NCI-H524 treated with DMSO at 0.1 percent for 48 hours (cell line): Measurements from ENCODE around the gene KIF4A.
"Not testable (repeated sequence)": the region's sequence is repeated elsewhere in the genome, so short reads cannot be mapped to it uniquely, and the experiment has no call there.

Experiments
- DNase-seq: peaks from one replicate; lab custom pipeline; 2025; lab: John Stamatoyannopoulos, UW

KIF4A gene

GRCh38 chrX:70386235-70386634 lies 96.3 kb downstream of the KIF4A start:
- DNase-seq: no peak

DNA sequence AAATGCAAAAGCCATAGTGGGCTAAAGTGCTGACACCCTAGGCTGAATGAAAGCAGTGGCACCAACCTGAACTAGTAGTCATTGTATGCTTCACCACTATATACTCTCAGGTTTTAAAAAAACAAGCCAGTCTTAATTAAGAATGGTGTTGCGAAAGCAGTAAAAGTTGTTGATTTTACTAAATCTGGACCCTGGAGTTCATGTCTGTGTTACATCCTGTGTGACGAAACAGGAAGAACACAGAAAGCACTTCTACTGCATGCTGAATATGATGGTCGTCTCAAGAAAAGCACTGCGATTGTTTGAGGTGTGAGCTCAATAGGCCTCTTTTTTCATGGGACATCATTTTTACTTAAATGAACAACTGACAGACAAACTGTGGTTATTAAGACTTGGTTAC lies 109.0 kb downstream of the KIF4A start:
- no peak for DNase-seq

GRCh38 chrX:70400181-70400580 lies 110.3 kb downstream of the KIF4A start:
- not testable (repeated sequence) for DNase-seq

- DNase-seq: no peak
Observed at GRCh38 chrX:70402721-70403120, 112.8 kb downstream of the KIF4A start.

GRCh38 chrX:70405003-70405402 lies 115.1 kb downstream of the KIF4A start:
- DNase-seq: no peak

GRCh38 chrX:70410921-70411320 lies 121.0 kb downstream of the KIF4A start:
- DNase-seq: no peak

GRCh38 chrX:70411475-70411874 lies 121.6 kb downstream of the KIF4A start:
- no peak for DNase-seq

GRCh38 chrX:70421618-70422017 lies 131.7 kb downstream of the KIF4A start:
- DNase-seq: no peak

GRCh38 chrX:70422851-70423341 lies 133.0 kb downstream of the KIF4A start, which contains the start of gene GDPD2:
GDPD2 (plus strand) TSS chrX:70423314; CDS start chrX:70424985, 1,671 bp downstream.
- DNase-seq: no peak

- no peak for DNase-seq
Observed at GRCh38 chrX:70423936-70424675, 134.2 kb downstream of the KIF4A start.

DNA sequence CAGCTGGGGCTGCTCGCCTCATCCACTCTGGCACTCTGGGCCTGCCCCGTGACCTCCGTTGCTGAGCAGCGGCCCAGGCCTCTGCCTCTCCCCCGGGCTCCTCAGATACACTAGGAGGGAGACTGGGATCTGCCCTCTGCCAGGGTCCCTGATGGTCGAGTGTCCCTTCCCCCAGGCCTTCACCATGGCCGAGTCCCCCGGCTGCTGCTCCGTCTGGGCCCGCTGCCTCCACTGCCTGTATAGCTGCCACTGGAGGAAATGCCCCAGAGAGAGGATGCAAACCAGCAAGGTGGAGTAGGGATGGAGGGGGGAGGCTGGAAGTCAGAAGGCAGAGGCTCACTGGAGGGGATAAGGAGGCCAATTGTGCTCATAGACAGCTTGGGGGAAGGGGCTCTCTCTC lies 134.9 kb downstream of the KIF4A start:
- DNase-seq: no peak

DNA sequence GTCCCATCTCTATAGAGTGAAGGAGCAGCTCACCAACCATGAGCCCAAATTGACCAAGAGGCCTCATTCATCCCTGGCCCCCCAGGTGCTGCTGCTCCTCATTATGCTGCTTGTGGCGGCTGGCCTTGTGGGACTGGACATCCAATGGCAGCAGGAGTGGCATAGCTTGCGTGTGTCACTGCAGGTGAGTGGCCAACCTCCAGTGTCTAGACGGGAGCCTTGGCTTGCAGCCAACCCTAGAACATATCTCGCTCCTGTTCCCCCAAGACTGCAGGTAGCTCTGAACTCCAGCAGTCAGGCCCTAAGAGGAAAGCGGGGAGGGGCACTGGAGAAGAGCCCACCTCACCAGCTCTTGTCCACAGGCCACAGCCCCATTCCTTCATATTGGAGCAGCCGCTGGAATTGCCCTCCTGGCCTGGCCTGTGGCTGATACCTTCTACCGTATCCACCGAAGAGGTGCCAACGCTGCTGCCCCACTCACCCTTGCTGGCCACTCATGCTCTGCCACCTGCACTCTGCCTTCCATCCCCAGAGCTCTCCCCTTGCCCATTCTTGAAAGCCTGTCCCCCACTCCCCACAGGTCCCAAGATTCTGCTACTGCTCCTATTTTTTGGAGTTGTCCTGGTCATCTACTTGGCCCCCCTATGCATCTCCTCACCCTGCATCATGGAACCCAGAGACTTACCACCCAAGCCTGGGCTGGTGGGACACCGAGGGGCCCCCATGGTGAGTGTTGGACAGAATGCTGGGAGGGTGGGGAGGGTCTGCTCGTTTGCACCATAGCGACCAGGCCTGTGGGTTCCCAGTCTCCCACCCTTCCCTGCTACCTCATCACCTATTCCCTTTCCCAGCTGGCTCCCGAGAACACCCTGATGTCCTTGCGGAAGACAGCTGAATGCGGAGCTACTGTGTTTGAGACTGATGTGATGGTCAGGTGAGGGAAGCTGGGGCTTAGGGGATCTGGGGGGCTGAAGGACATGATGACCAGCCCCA lies 136.7 kb downstream of the KIF4A start:
- no peak for DNase-seq

DNA sequence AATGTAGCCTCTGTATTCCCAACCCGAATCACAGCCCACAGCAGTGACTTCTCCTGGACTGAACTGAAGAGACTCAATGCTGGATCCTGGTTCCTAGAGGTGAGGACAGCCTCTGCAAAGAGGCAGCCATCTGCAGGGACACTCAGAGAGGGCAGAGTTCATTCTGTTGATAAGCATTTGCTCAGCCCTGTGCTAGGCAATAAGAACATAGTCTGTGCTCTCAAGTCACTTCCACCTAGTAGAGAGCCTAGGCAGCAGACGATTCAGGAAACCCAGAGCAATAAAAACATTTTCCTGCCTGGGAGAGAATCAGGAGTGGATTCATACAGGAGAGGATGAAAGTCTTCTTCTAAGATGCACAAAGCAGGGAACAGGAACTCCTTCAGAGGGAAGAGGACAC lies 137.5 kb downstream of the KIF4A start:
- no peak for DNase-seq

DNA sequence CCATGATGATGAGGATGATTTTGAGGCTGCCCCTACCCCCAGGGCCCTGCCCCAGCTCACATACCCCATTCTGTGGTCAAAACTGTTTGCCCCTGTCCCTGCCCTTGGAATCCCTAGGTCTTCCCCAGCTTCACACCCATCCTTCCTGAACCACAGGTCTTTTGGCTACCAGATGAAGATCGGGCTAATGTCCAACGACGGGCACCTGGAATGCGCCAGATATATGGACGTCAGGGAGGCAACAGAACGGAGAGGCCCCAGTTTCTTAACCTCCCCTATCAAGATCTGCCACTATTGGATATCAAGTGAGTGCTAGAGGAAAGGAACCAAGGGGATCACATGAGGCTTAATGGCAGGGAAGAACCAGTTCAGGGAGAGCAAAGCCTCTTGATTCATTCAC lies 139.9 kb downstream of the KIF4A start:
- DNase-seq: no peak

- DNase-seq: no peak
Observed at GRCh38 chrX:70432936-70433847, 143.3 kb downstream of the KIF4A start.

GRCh38 chrX:70433848-70434351 lies 144.0 kb downstream of the KIF4A start:
- peak; percentile 24 for DNase-seq

- peak; percentile 67 for DNase-seq
Observed at GRCh38 chrX:70434352-70434866, 144.5 kb downstream of the KIF4A start.

DNA sequence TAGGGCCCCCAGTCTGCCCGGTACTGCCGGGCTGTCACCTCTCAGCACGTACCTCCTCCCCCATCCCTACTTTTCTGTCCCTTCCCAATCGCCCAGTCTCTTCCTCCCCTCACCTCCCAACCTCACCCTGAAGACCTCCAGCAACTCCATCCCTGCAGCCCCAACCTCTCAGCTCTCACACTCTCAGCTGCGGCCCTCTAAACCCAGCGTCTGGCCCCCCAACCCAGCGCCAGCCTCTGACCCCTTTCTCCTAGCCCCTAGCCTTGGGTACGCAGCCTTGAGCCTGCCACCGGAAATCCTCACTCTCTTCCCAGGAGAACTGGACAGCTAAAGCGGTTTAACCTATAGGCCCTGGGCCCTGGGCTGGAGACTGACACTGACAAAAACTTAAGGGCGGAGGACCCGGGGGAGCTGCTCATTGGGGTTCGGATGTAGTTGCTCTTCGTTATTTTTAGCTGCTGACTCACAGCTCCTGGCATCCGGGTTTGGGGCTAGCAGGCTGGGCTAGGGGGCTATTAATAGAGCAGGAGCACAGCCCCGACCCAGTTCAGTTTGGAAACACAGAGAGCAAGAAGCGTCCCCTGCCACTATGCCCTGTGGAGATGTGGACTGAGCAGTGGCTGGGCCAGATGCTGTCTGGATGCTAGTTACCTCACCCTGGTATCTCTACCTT lies 145.1 kb downstream of the KIF4A start:
- DNase-seq: no peak

GRCh38 chrX:70436343-70436742 lies 146.4 kb downstream of the KIF4A start:
- peak; percentile 57 for DNase-seq

GRCh38 chrX:70437011-70437410 lies 147.1 kb downstream of the KIF4A start:
- no peak for DNase-seq
